Activated T-cell treated with anti-CD3 and anti-CD28 coated beads for 4 hours (primary cell): ENCODE results near the gene CFAP161.

Source experiments
- DNase-seq: peaks from one replicate; pipeline ENCODE4 v3.0.0-alpha.2; 2020

CFAP161 gene

GRCh38 chr15:81160312-81161159, 26.5 kb downstream of the CFAP161 start:
- DNase-seq = no peak

- DNase-seq = no peak
Measured at GRCh38 chr15:81161160-81161673, 27.1 kb downstream of the CFAP161 start.

- no peak for DNase-seq
Measured at GRCh38 chr15:81161851-81162250, 27.8 kb downstream of the CFAP161 start.

GRCh38 chr15:81163961-81164800, 30.1 kb downstream of the CFAP161 start:
- no peak for DNase-seq

- DNase-seq = no peak
Measured at GRCh38 chr15:81165535-81165934, 31.5 kb downstream of the CFAP161 start.

- no peak for DNase-seq
Measured at GRCh38 chr15:81166636-81167305, 32.7 kb downstream of the CFAP161 start.

GRCh38 chr15:81168131-81168526, 34.1 kb downstream of the CFAP161 start:
- DNase-seq = no peak

- DNase-seq = no peak
Measured at GRCh38 chr15:81168644-81169043, 34.6 kb downstream of the CFAP161 start.

GRCh38 chr15:81170511-81170910, 36.4 kb downstream of the CFAP161 start:
- DNase-seq = no peak

GRCh38 chr15:81171286-81171685, 37.2 kb downstream of the CFAP161 start:
- no peak for DNase-seq

GRCh38 chr15:81174125-81174791, 40.2 kb downstream of the CFAP161 start:
- no peak for DNase-seq

- DNase-seq = no peak
Measured at GRCh38 chr15:81174792-81175327, 40.8 kb downstream of the CFAP161 start.

GRCh38 chr15:81175496-81175895, 41.4 kb downstream of the CFAP161 start:
- no peak for DNase-seq

GRCh38 chr15:81176291-81176893, 42.3 kb downstream of the CFAP161 start:
- DNase-seq = no peak

- DNase-seq = no peak
Measured at GRCh38 chr15:81178365-81178764, 44.3 kb downstream of the CFAP161 start.

GRCh38 chr15:81181220-81181619, 47.1 kb downstream of the CFAP161 start:
- no peak for DNase-seq

- no peak for DNase-seq
Measured at GRCh38 chr15:81182031-81182755, 48.1 kb downstream of the CFAP161 start.

- no peak for DNase-seq
Measured at GRCh38 chr15:81182756-81183438, 48.8 kb downstream of the CFAP161 start.

- DNase-seq = no peak
Measured at GRCh38 chr15:81183439-81183775, 49.3 kb downstream of the CFAP161 start.

GRCh38 chr15:81184188-81184587, 50.1 kb downstream of the CFAP161 start:
- DNase-seq = no peak
